HG03066 (cell line): ENCODE measurements around the gene SUMF1.

Experiments
- ATAC-seq: cut with Tn5 transposase; IDR thresholded peaks from one replicate; pipeline ENCODE4 v1.9.1; 2021; ENCODE audit warnings: low read depth; ENCODE audit not compliant: unreplicated experiment

SUMF1 gene

DNA sequence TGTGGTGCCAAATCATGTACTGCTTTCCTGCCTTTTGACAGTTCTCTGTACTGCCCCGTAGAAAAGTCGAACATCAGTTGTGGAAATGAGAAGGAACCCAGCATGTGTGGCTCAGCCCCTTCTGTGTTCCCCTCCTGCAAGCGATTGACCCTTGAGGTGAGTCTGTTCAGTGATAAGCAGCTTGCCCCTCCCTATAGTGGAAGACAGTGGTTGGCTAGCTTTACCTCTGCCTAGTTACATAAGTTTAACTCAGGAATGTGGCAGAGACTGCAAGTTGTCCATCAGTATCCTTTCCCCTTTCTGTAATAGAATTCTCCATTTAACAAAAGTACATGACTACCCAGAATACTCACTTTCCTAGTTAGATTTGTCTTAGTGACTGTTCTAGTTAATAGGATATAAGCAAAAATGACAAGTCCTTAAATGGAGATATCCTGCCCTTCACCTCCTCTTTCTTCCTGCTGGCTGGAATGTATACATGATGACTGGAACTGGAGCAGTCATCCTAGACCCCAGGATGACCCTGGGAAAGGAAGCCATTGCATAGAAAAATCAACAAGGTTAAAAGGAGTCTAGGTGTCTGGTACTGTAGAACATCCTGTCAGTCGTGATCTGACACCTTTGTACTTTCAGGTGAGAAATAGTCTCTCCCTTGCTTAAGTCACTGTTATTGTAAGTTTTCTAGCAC is 153.3 kb downstream of the SUMF1 start:
- ATAC-seq, result no peak

DNA sequence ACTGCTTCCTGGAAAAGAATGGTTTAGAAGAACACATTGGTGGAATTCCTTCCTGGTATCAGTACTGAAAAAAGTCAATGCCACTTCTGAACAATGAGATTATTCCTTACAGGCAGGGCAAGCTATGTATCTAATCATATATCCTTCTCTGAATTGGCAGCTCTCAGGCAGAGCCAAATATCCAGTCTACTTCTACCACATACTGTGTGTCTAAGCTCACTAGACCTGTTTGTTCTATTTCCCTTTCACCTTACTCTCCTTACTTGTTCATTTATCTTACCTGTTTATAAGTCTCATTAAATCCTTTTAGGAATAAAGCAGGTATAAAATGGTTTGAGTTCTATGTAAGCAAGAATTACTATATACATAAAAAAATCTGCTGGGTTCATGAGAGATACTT is 155.6 kb downstream of the SUMF1 start:
- no peak for ATAC-seq
